Brain pericyte (primary cell): ENCODE data around the gene HS6ST2.

ENCODE experiments used
- DNase-seq: peaks from one replicate; pipeline ENCODE4 v3.0.0-alpha.2; 2012; ENCODE audit warnings: low read depth, low spot score

The HS6ST2 gene

GRCh38 chrX:132742246-132742645 is 216.2 kb downstream of the HS6ST2 start:
- DNase-seq, result no peak

- DNase-seq, result no peak
Observed at GRCh38 chrX:132741689-132742088, 216.7 kb downstream of the HS6ST2 start.

- DNase-seq, result no peak
Observed at GRCh38 chrX:132740316-132741123, 217.9 kb downstream of the HS6ST2 start.

DNA sequence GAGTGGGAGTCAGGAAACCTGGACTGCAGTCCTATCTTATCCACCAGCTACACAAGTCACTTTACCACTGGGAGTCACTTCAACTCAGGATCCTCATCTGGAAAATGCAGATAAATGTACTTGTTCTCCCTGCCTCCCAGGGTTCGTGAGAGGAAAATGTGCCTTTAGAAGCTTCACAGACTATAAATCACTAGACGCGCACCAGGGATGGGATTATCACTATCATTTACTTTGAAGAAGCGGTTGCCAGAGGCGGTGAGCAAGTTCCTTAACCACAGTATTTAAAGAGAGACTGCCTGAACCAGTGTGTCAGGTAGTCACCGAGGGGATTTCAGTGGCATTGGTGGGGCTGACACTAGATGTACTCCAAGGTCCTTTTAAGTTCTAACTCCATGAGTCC is 219.5 kb downstream of the HS6ST2 start:
- no peak for DNase-seq

DNA sequence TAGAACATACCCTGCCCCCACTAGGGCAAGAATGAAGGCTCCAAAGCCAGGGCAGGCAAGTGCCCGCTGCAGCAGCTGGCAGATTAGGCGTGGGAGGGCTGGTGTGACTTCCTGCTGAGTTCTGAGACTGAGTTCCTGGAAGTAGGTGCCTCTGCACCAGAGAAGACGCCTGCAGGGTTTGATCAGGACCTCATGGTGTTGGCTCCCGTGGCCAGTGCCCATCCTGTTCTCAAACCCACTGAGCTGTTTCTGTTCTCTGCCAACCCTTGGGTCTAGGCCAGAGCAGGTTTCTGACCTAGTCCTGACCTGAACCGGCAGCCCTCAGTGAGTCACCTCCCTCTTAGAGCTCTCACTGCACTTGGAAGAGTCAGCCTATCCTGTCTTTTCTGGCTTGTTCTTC is 220.7 kb downstream of the HS6ST2 start:
- DNase-seq, result no peak

DNA sequence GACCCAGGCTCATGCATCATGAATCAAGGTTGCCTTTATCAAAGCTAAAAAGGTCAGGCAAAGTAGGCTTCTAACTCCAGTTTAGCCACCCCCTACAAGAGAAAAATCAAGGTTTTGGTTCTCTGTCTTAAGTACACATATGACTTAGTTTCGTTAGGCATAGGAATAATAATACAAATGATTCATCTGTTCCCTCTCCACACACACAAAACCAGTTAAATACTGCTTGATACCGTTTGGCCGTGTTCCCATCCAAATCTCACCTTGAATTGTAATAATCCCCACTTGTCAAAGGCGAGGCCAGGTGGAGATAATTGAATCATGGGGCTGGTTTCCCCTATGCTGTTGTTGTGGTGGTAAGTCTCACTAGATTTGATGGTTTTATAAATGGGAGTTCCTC is 226.2 kb downstream of the HS6ST2 start:
- no peak for DNase-seq

DNA sequence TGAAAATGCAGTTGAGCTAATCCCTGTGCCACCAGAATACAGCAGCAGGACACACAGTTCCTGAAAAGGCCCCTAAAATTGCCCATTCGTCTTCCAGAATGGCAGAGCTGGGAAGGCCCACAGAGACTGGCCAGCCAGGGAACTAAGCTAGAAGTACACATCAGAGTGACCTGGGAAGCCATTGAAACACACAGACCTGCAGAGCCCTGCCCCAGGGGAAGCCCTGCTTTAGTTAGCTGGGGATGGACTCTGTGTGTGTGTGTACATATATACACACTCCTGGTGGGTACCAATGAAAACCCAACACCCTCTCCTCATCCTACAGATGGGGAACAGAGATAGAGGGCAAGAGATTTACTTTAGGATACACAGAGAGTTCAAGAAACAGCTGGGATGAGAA is 227.7 kb downstream of the HS6ST2 start:
- no peak for DNase-seq

- DNase-seq, result no peak
Observed at GRCh38 chrX:132730266-132730665, 228.2 kb downstream of the HS6ST2 start.

DNA sequence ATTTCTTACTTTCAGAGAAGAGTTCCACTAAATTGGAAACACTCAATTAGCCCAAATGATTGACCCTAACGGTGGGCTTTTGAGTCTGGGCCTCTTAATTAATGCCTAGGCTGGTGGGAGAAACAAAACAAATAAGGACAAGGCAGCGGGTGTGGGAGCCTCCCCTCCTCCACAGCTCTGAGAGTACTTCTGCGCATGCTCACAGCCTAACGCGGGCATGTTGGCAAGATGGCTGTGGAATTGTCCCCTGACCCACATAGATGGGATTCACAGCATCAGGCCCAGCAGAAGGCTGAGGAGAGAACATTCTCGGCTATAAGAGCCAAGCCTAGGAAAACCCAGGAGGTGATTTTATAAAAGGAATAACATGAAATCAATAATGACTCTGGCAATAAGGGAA is 230.1 kb downstream of the HS6ST2 start:
- no peak for DNase-seq

DNA sequence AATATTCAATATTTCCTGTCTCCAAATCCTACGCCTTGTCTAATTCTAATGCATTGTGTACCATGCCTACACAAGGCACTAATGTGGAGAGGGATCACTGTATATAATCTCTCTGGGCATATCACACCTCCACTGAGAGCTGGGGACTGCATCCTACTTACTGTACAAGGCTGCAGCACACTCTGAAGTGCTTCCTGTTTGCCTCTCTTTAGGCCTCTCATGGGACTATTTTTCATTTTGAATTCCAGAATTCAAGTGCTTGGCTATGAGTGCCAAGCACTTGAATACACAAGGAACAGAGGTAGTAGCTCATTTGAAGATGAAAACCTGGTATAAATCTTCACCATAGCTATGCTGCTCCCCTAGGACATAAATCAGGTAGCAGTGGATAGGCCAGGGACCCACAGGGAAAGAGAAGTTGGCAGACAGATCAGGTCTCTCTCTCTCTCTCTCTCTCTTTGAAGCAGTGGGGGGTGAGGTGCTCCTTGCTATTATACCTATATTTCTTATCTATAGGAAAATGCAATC is 239.9 kb downstream of the HS6ST2 start:
- no peak for DNase-seq

- DNase-seq, result no peak
Observed at GRCh38 chrX:132716006-132716405, 242.4 kb downstream of the HS6ST2 start.

GRCh38 chrX:132714913-132715312 is 243.5 kb downstream of the HS6ST2 start:
- no peak for DNase-seq

- DNase-seq, result no peak
Observed at GRCh38 chrX:132712350-132712749, 246.1 kb downstream of the HS6ST2 start.

GRCh38 chrX:132710656-132711155 is 247.7 kb downstream of the HS6ST2 start:
- no peak for DNase-seq

- DNase-seq, result no peak
Observed at GRCh38 chrX:132708529-132708928, 249.9 kb downstream of the HS6ST2 start.

DNA sequence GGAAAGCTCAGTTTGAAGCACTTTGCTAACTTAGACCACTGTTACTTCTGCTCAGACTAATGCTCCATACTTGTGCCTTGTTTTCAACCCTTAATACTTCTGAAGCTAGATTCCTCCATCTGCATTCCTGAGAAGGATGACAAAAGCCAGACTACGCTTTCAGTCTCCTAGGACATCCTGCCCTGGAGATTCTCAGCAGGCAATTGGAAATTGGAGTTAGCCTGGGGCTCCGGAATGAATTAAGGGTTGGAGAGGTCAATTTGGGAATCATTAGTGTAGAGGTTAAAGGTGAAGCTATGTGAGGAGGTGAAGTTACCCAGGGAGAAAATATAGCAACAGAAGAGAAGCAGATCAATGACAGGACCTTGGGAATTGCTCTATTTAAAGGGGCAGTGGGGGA is 253.7 kb downstream of the HS6ST2 start:
- DNase-seq, result no peak

DNA sequence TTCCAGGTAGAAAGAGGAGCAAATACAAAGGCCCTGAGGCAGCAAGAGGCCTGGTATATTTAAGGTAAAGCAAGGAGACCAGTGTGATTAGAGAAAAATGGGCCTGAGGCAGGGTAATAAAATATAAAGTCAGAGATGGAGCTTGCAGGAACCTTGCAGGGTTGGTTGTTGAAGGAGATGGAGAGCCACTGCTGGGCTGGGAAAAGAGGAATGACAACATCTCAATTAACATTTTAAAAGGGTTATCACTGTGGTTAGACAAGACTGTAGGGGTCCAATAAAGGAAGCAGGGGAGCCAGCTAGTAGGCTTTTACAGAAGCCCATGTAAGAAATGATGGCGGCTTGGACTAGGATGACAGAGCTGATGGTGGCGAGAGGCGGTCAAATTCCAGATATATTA is 264.0 kb downstream of the HS6ST2 start:
- no peak for DNase-seq

DNA sequence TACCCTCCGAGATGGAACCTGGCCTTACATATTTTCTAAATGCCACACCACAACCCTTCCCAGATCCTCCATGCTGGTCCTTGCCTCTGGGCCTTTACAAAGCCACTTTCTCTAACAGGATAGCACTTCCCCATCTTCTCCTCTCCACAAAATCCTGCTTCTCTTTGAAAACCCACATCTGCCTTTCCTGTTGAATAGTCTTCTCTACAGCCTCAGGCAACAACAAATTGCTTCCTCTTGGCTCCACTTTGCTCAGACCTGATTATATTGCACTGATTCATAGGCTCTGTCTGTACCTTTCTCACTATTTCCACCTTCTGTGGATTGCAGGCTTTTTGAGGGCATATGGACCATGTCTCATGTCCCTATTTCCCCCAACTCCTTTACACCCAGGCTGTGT is 265.9 kb downstream of the HS6ST2 start:
- no peak for DNase-seq

DNA sequence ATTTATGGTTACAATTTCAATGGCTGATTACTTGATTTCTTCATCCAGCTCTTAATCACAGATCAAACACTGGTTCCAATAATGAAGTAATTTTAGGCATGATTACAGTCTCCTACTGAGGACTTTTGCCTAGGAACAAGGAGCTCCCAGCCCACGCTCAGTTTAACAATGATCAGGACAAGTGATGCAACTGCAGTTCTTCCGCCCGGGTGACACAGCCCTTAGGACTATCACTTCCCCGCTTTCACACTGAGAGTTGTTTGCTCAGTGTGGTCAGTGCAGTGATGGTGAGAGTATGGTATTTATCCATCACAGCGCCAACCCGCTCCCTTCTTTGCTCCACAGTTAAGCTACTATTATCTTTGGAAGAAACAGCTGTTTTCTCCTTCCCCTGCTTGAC is 266.4 kb downstream of the HS6ST2 start:
- no peak for DNase-seq

- DNase-seq, result no peak
Observed at GRCh38 chrX:132689612-132690563, 268.5 kb downstream of the HS6ST2 start.

DNA sequence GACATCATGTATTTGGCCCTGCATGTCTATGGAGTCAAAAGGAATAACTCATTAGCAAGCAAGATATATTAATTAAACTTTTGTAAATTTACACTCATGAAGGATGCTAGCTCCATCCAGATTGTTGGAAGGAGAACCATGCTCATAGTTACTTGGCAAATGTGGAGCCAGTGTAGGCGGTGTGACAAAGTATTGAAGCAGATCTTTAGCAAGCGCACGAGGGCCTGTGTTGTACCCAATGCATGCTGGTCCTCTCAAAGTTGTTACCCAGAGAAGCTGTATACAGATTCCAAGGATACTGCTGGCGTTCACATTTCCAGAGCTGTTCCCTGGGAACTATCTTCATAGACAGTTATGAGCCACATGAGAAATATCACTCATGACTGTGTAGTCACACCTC is 273.2 kb downstream of the HS6ST2 start:
- no peak for DNase-seq

DNA sequence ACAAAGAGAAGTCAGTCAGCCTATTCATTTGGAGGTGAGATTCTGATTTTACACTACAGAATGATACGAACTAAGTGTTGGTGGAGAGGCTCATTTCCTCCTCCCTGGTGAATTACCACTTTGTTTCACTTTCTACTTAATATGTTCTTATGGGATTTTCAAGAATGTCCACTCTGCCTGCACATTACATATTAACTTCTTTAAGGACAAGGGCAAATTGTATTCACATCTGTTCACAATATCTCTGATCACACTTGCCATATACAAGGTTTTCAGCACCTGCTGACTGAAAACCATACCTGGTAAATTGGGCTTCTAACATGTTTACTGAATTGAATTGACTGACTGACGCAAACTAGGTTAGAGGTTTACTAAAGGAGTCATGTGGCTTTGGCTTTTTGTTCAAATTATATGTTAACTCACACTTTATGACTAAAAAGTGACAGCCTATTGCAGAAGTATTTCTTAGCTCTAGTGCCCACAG is 281.2 kb downstream of the HS6ST2 start:
- DNase-seq, result no peak
